H9 (cell line): Measurements from ENCODE around the gene MLH1. TPM values are rescaled to one million over a fixed set of nuclear protein-coding genes. Genes with fewer than 3 reads are reported as not detected.

ENCODE experiments used
- DNase-seq: peaks from one replicate; pipeline ENCODE4 v3.0.0-alpha.2; 2017
- H2AFZ ChIP-seq: one replicate; pipeline ENCODE4 v1.6.1; 2013; ENCODE audit warnings: mild to moderate bottlenecking, low read length, control low read depth, moderate library complexity
- H2AK5ac ChIP-seq: 2 replicates; pipeline ENCODE4 v1.6.1; 2013; ENCODE audit warnings: low read length, control low read depth, mixed read lengths; ENCODE audit not compliant: insufficient read length
- H2BK120ac ChIP-seq: one replicate; pipeline ENCODE4 v1.6.1; 2013; ENCODE audit warnings: low read depth, mild to moderate bottlenecking, low read length, control low read depth, inconsistent platforms; ENCODE audit not compliant: poor library complexity, severe bottlenecking
- H2BK12ac ChIP-seq: 2 replicates; pipeline ENCODE4 v1.6.1; 2013; ENCODE audit warnings: low read length, control low read depth, mixed read lengths, low read depth; ENCODE audit not compliant: insufficient read length
- H2BK15ac ChIP-seq: 2 replicates; pipeline ENCODE4 v1.6.1; 2013; ENCODE audit warnings: low read depth, low read length, control low read depth
- H2BK20ac ChIP-seq: one replicate; pipeline ENCODE4 v1.6.1; 2013; ENCODE audit warnings: low read depth, mild to moderate bottlenecking, low read length, control low read depth, inconsistent platforms; ENCODE audit not compliant: poor library complexity, severe bottlenecking
- H2BK5ac ChIP-seq: 2 replicates; pipeline ENCODE4 v1.6.1; 2013; ENCODE audit warnings: low read length, control low read depth, mixed read lengths; ENCODE audit not compliant: insufficient read length
- H3K14ac ChIP-seq: 2 replicates; pipeline ENCODE4 v1.6.1; 2013; ENCODE audit warnings: low read length, control low read depth; ENCODE audit not compliant: insufficient read depth
- H3K18ac ChIP-seq: 2 replicates; pipeline ENCODE4 v1.6.1; 2013; ENCODE audit warnings: low read depth, mild to moderate bottlenecking, mixed read lengths, low read length, control low read depth; ENCODE audit not compliant: insufficient read length
- H3K23ac ChIP-seq: 2 replicates; pipeline ENCODE4 v1.6.1; 2013; ENCODE audit warnings: low read length, control low read depth, mixed read lengths, low read depth; ENCODE audit not compliant: insufficient read length
- H3K23me2 ChIP-seq: 2 replicates; pipeline ENCODE4 v1.6.1; 2013; ENCODE audit warnings: low read depth, mild to moderate bottlenecking, mixed read lengths, low read length, control low read depth; ENCODE audit not compliant: insufficient read length, poor library complexity, severe bottlenecking
- H3K27ac ChIP-seq: 2 replicates; pipeline ENCODE4 v1.5.1; 2013; ENCODE audit warnings: low read length, control low read depth, mixed read lengths, low read depth; ENCODE audit not compliant: insufficient read length
- H3K27me3 ChIP-seq: 2 replicates; pipeline ENCODE4 v1.6.1; 2013; ENCODE audit warnings: low read length, control low read depth, inconsistent platforms; ENCODE audit not compliant: insufficient read depth
- H3K4ac ChIP-seq: 2 replicates; pipeline ENCODE4 v1.6.1; 2013; ENCODE audit warnings: low read depth, mild to moderate bottlenecking, control low read depth, inconsistent platforms, low read length, moderate library complexity
- H3K4me1 ChIP-seq: 2 replicates; pipeline ENCODE4 v1.6.1; 2013; ENCODE audit warnings: low read length, control low read depth, inconsistent platforms; ENCODE audit not compliant: insufficient read depth
- H3K4me2 ChIP-seq: 2 replicates; pipeline ENCODE4 v1.6.1; 2013; ENCODE audit warnings: low read length, control low read depth, mixed read lengths; ENCODE audit not compliant: insufficient read length, insufficient read depth
- H3K56ac ChIP-seq: 2 replicates; pipeline ENCODE4 v1.6.1; 2013; ENCODE audit warnings: low read depth, mild to moderate bottlenecking, mixed read lengths, low read length, control low read depth; ENCODE audit not compliant: insufficient read length
- H3K79me1 ChIP-seq: 2 replicates; pipeline ENCODE4 v1.6.1; 2013; ENCODE audit warnings: low read depth, mild to moderate bottlenecking, moderate library complexity, low read length, control low read depth, inconsistent platforms; ENCODE audit not compliant: insufficient read depth, poor library complexity, severe bottlenecking
- H3K79me2 ChIP-seq: 2 replicates; pipeline ENCODE4 v1.6.1; 2013; ENCODE audit warnings: low read length, control low read depth, inconsistent platforms; ENCODE audit not compliant: insufficient read depth
- H3K9ac ChIP-seq: 2 replicates; pipeline ENCODE4 v1.6.1; 2013; ENCODE audit warnings: low read length, control low read depth, mixed read lengths; ENCODE audit not compliant: insufficient read length; ENCODE audit errors: extremely low read depth
- H3K9me3 ChIP-seq: one replicate; pipeline ENCODE4 v1.6.1; 2013; ENCODE audit warnings: low read depth, low read length, inconsistent platforms; ENCODE audit not compliant: control insufficient read depth
- H3T11ph ChIP-seq: one replicate; pipeline ENCODE4 v1.6.1; 2013; ENCODE audit warnings: mild to moderate bottlenecking, low read length, control low read depth, inconsistent platforms
- H4K20me1 ChIP-seq: one replicate; pipeline ENCODE4 v1.6.1; 2013; ENCODE audit not compliant: control insufficient read depth, insufficient read length, insufficient read depth
- H4K5ac ChIP-seq: 2 replicates; pipeline ENCODE4 v1.6.1; 2013; ENCODE audit warnings: low read depth, mild to moderate bottlenecking, mixed read lengths, low read length, control low read depth; ENCODE audit not compliant: insufficient read length
- H4K8ac ChIP-seq: replicated peaks from 2 replicates; pipeline ENCODE4 v1.6.1; 2013; ENCODE audit warnings: low read length, control low read depth, mixed read lengths, low read depth; ENCODE audit not compliant: insufficient read length
- H4K91ac ChIP-seq: 2 replicates; pipeline ENCODE4 v1.6.1; 2013; ENCODE audit warnings: low read depth, mild to moderate bottlenecking, moderate library complexity, mixed read lengths, low read length, control low read depth; ENCODE audit not compliant: insufficient read length
- H3K27ac Mint-ChIP-seq, 3 experiments: 2 replicates in 2 of 3; 3 replicates in 1 of 3; pipeline ENCODE4 v1.8.0; 2020 to 2021; ENCODE audit warnings: mixed read lengths in 3 of 3, mild to moderate bottlenecking in 1 of 3, moderate library complexity in 1 of 3
- H3K27me3 Mint-ChIP-seq: 2 replicates; pipeline ENCODE4 v1.8.0; 2021; ENCODE audit warnings: low read depth, mild to moderate bottlenecking, moderate library complexity, mixed read lengths
- H3K36me3 Mint-ChIP-seq, 3 experiments: 2 replicates in 2 of 3; 3 replicates in 1 of 3; pipeline ENCODE4 v1.8.0; 2020 to 2021; ENCODE audit warnings: low read depth in 3 of 3, mixed read lengths in 3 of 3; ENCODE audit not compliant: insufficient read depth in 1 of 3
- H3K4me1 Mint-ChIP-seq, 2 experiments: 2 replicates each; pipeline ENCODE4 v1.8.0; 2020; ENCODE audit warnings: mixed read lengths in 2 of 2
- H3K4me3 Mint-ChIP-seq, 2 experiments: 2 replicates in 1 of 2; 3 replicates in 1 of 2; pipeline ENCODE4 v1.8.0; 2020 to 2021; ENCODE audit warnings: mild to moderate bottlenecking in 2 of 2, mixed read lengths in 2 of 2, moderate library complexity in 1 of 2
- H3K9me3 Mint-ChIP-seq, 2 experiments: 2 replicates in 1 of 2; 3 replicates in 1 of 2; pipeline ENCODE4 v1.8.0; 2020; ENCODE audit warnings: mild to moderate bottlenecking in 2 of 2, mixed read lengths in 2 of 2, moderate library complexity in 1 of 2
- total RNA-seq: library from RNA; stranded (reverse); gene quantifications from 2 replicates; pipeline ENCODE4 v1.2.1, GENCODE V29; 2021
- TF ChIP-seq, protein P1 (sequence below): fragments of 200-600 bp; sonication (generic); conservative IDR thresholded peaks from 3 replicates; pipeline ENCODE4 v1.8.0; 2021; ENCODE audit warnings: antibody characterized with exemption, mild to moderate bottlenecking

Gene MLH1
- total RNA-seq, 1 experiment from 2014 or later: 45.1 TPM

- Histone ChIP-seq H4K5ac (no peak overlapping the region), H3K4ac (no peak overlapping the region), H3K79me1 (no peaks in the 10 kb centered on the region), H3K9me3 (no peaks in the 10 kb centered on the region), H3T11ph (no peak overlapping the region), H3K27ac (no peak overlapping the region), H3K27me3 (no peaks in the 10 kb centered on the region), H3K4me1 (no peaks in the 10 kb centered on the region), H4K20me1 (no peaks in the 10 kb centered on the region), H2BK12ac (no peak overlapping the region), H3K14ac (no peak overlapping the region), H3K9ac (no peak overlapping the region), H2AK5ac (no peak overlapping the region), H2BK120ac (no peak overlapping the region), H3K4me2 (no peak overlapping the region), H2BK5ac (no peak overlapping the region), H2BK20ac (no peak overlapping the region), H2AFZ (no peak overlapping the region), H2BK15ac (no peak overlapping the region), H4K8ac (no peak overlapping the region), H3K18ac (no peak overlapping the region), H4K91ac (no peak overlapping the region), H3K56ac (no peak overlapping the region), H3K79me2 (no peaks in the 10 kb centered on the region), H3K23me2 (no peaks in the 10 kb centered on the region), H3K23ac (no peak overlapping the region)
- no peak overlapping the region for H3K4me3 Mint-ChIP-seq
- TF ChIP-seq, protein P1, sequence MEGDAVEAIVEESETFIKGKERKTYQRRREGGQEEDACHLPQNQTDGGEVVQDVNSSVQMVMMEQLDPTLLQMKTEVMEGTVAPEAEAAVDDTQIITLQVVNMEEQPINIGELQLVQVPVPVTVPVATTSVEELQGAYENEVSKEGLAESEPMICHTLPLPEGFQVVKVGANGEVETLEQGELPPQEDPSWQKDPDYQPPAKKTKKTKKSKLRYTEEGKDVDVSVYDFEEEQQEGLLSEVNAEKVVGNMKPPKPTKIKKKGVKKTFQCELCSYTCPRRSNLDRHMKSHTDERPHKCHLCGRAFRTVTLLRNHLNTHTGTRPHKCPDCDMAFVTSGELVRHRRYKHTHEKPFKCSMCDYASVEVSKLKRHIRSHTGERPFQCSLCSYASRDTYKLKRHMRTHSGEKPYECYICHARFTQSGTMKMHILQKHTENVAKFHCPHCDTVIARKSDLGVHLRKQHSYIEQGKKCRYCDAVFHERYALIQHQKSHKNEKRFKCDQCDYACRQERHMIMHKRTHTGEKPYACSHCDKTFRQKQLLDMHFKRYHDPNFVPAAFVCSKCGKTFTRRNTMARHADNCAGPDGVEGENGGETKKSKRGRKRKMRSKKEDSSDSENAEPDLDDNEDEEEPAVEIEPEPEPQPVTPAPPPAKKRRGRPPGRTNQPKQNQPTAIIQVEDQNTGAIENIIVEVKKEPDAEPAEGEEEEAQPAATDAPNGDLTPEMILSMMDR: no peak
- no peaks in the 10 kb centered on the region for H3K27me3 Mint-ChIP-seq
- no peaks in the 10 kb centered on the region for H3K9me3 Mint-ChIP-seq
- no peak for DNase-seq
- peaks cover 0 to 5% of the 10 kb centered on the region in 2 experiments; a peak in 2 of 4 replicates for H3K4me1 Mint-ChIP-seq
- H3K36me3 Mint-ChIP-seq: peaks cover 0 to 3% (median 0%) of the 10 kb centered on the region in 3 experiments; a peak in 1 of 7 replicates
- no peak overlapping the region for H3K27ac Mint-ChIP-seq
Observed at GRCh38 chr3:37097776-37098175, 104.5 kb downstream of the MLH1 start.
